ENCODE results near the gene EME2. TPM values are rescaled to one million over a fixed set of nuclear protein-coding genes. Genes with fewer than 3 reads are reported as not detected.

The EME2 gene
- total RNA-seq, 1 donor from 2014 or later: 23.3 TPM

GRCh38 chr16:1776672-1776955 is 4.0 kb downstream of the EME2 start:
- H3K36me3 Mint-ChIP-seq (ENCODE audit: low read depth, unreplicated experiment): no peaks in the 10 kb centered on the region
- H3K27ac Mint-ChIP-seq (ENCODE audit: unreplicated experiment): no peak overlapping the region
- H3K27me3 Mint-ChIP-seq (ENCODE audit: low read depth, unreplicated experiment): no peaks in the 10 kb centered on the region
- Histone ChIP-seq H3K79me2 (ENCODE audit: insufficient read depth, low read length) (peaks cover 53% of the 10 kb centered on the region), H4K20me1 (ENCODE audit: insufficient read depth, low read length) (peaks cover 48% of the 10 kb centered on the region), H3K4me1 (ENCODE audit: insufficient read depth, low read length) (peaks cover 24% of the 10 kb centered on the region), H3K36me3 (ENCODE audit: insufficient read depth, low read length) (no peaks in the 10 kb centered on the region), H3K27ac (ENCODE audit: low read depth, low read length) (no peak overlapping the region), H3K9me3 (ENCODE audit: insufficient read depth, low read depth, low read length) (no peaks in the 10 kb centered on the region), H3K4me3 (ENCODE audit: insufficient read depth, low read depth, low read length) (no peak overlapping the region), H3K27me3 (ENCODE audit: insufficient read depth, low read length) (no peaks in the 10 kb centered on the region), H3K4me2 (ENCODE audit: low read length) (no peak overlapping the region), H2AFZ (ENCODE audit: low read depth, low read length) (no peak overlapping the region), H3K9ac (ENCODE audit: low read length) (no peak overlapping the region)
- no peak overlapping the region for H3K4me3 Mint-ChIP-seq (ENCODE audit: unreplicated experiment)
- peaks cover 11% of the 10 kb centered on the region for H3K4me1 Mint-ChIP-seq (ENCODE audit: low read depth, unreplicated experiment)
- no peak for DNase-seq (ENCODE audit: low read depth)
- TF ChIP-seq CTCF (IDR thresholded peaks at IDR 0.05; ENCODE audit: insufficient read depth, low read depth, low read length) (no peak), EZH2 (IDR thresholded peaks at IDR 0.05; ENCODE audit: insufficient read depth, low read length) (no peak)
- no peak for FAIRE-seq
- no peaks in the 10 kb centered on the region for H3K9me3 Mint-ChIP-seq (ENCODE audit: unreplicated experiment)

GRCh38 chr16:1776991-1777374 is 4.4 kb downstream of the EME2 start:
- no peaks in the 10 kb centered on the region for H3K9me3 Mint-ChIP-seq (ENCODE audit: unreplicated experiment)
- no peak for TF ChIP-seq EZH2 (IDR thresholded peaks at IDR 0.05; ENCODE audit: insufficient read depth, low read length)
- TF ChIP-seq CTCF (IDR thresholded peaks at IDR 0.05; ENCODE audit: insufficient read depth, low read depth, low read length): no peak
- no peak overlapping the region for H3K27ac Mint-ChIP-seq (ENCODE audit: unreplicated experiment)
- no peak overlapping the region for H3K9ac ChIP-seq (ENCODE audit: low read length)
- no peaks in the 10 kb centered on the region for H3K27me3 Mint-ChIP-seq (ENCODE audit: low read depth, unreplicated experiment)
- no peak overlapping the region for H3K4me2 ChIP-seq (ENCODE audit: low read length)
- no peak overlapping the region for H3K4me3 Mint-ChIP-seq (ENCODE audit: unreplicated experiment)
- no peak overlapping the region for H2AFZ ChIP-seq (ENCODE audit: low read depth, low read length)
- no peak overlapping the region for H3K4me3 ChIP-seq (ENCODE audit: insufficient read depth, low read depth, low read length)
- no peaks in the 10 kb centered on the region for H3K9me3 ChIP-seq (ENCODE audit: insufficient read depth, low read depth, low read length)
- H3K27ac ChIP-seq (ENCODE audit: low read depth, low read length): no peak overlapping the region
- DNase-seq (ENCODE audit: low read depth) (no peak), FAIRE-seq (no peak)
- H3K4me1 ChIP-seq (ENCODE audit: insufficient read depth, low read length): peaks cover 22% of the 10 kb centered on the region
- H3K36me3 ChIP-seq (ENCODE audit: insufficient read depth, low read length): no peaks in the 10 kb centered on the region
- no peaks in the 10 kb centered on the region for H3K27me3 ChIP-seq (ENCODE audit: insufficient read depth, low read length)
- H3K36me3 Mint-ChIP-seq (ENCODE audit: low read depth, unreplicated experiment): peaks cover 2% of the 10 kb centered on the region
- peaks cover 54% of the 10 kb centered on the region for H3K79me2 ChIP-seq (ENCODE audit: insufficient read depth, low read length)
- H4K20me1 ChIP-seq (ENCODE audit: insufficient read depth, low read length): peaks cover 48% of the 10 kb centered on the region
- peaks cover 13% of the 10 kb centered on the region for H3K4me1 Mint-ChIP-seq (ENCODE audit: low read depth, unreplicated experiment)

- Histone ChIP-seq H3K4me2 (ENCODE audit: low read length) (no peak overlapping the region), H3K79me2 (ENCODE audit: insufficient read depth, low read length) (peaks cover 51% of the 10 kb centered on the region), H3K36me3 (ENCODE audit: insufficient read depth, low read length) (no peaks in the 10 kb centered on the region), H2AFZ (ENCODE audit: low read depth, low read length) (no peak overlapping the region), H3K4me1 (ENCODE audit: insufficient read depth, low read length) (peaks cover 17% of the 10 kb centered on the region), H3K9me3 (ENCODE audit: insufficient read depth, low read depth, low read length) (no peaks in the 10 kb centered on the region), H3K9ac (ENCODE audit: low read length) (no peak overlapping the region), H4K20me1 (ENCODE audit: insufficient read depth, low read length) (peaks cover 46% of the 10 kb centered on the region), H3K27ac (ENCODE audit: low read depth, low read length) (no peak overlapping the region), H3K27me3 (ENCODE audit: insufficient read depth, low read length) (no peaks in the 10 kb centered on the region), H3K4me3 (ENCODE audit: insufficient read depth, low read depth, low read length) (no peak overlapping the region)
- no peaks in the 10 kb centered on the region for H3K27me3 Mint-ChIP-seq (ENCODE audit: low read depth, unreplicated experiment)
- no peak overlapping the region for H3K4me3 Mint-ChIP-seq (ENCODE audit: unreplicated experiment)
- peaks cover 9% of the 10 kb centered on the region for H3K4me1 Mint-ChIP-seq (ENCODE audit: low read depth, unreplicated experiment)
- FAIRE-seq (no peak), DNase-seq (ENCODE audit: low read depth) (no peak)
- H3K27ac Mint-ChIP-seq (ENCODE audit: unreplicated experiment): no peak overlapping the region
- TF ChIP-seq CTCF (IDR thresholded peaks at IDR 0.05; ENCODE audit: insufficient read depth, low read depth, low read length): no peak
- TF ChIP-seq EZH2 (IDR thresholded peaks at IDR 0.05; ENCODE audit: insufficient read depth, low read length): no peak
- no peaks in the 10 kb centered on the region for H3K9me3 Mint-ChIP-seq (ENCODE audit: unreplicated experiment)
- H3K36me3 Mint-ChIP-seq (ENCODE audit: low read depth, unreplicated experiment): peaks cover 2% of the 10 kb centered on the region
Measured at GRCh38 chr16:1777375-1778199, 5.0 kb downstream of the EME2 start.

All from astrocyte (in vitro differentiated cells and primary cell).